Vagina (tissue), 2 donors: ENCODE measurements around the gene MAFG. TPM values are rescaled to one million over a fixed set of nuclear protein-coding genes. Genes with fewer than 3 reads are reported as not detected.
A peak's percentile ranks its signal among the peaks of the same experiment; 100 is the strongest.

Source experiments
- DNase-seq, 2 donors: peaks; one replicate each; pipeline ENCODE4 v3.0.0-alpha.2; 2017; ENCODE audit errors: extremely low spot score in 2 of 2
- H3K27ac ChIP-seq: fragments of 200-600 bp; sonication (generic); one replicate; pipeline ENCODE4 v1.5.1; 2019
- H3K27me3 ChIP-seq: fragments of 200-600 bp; sonication (generic); one replicate; pipeline ENCODE4 v1.5.1; 2019
- H3K36me3 ChIP-seq, 2 donors: fragments of 200-600 bp; sonication (generic); one replicate each; pipeline ENCODE4 v1.5.1; 2017 to 2019
- H3K4me1 ChIP-seq: fragments of 200-600 bp; sonication (generic); one replicate; pipeline ENCODE4 v1.5.1; 2019
- H3K4me3 ChIP-seq, 2 donors: fragments of 200-600 bp; sonication (generic); 1 replicate in 1 of 2; 2 replicates in 1 of 2; pipeline ENCODE4 v1.5.1; 2016 to 2019
- H3K9me3 ChIP-seq: fragments of 200-600 bp; sonication (generic); one replicate; pipeline ENCODE4 v1.5.1; 2019
- CTCF ChIP-seq, 3 experiments: fragments of 450-650 bp in 2 of 3; fragments of 200-600 bp in 1 of 3; sonication (generic) in 1 of 3; IDR thresholded peaks; one replicate each; pipeline ENCODE4 v1.5.1; 2017 to 2019; ENCODE audit warnings: antibody characterized with exemption in 3 of 3, mild to moderate bottlenecking in 2 of 3, moderate library complexity in 2 of 3
- POLR2A ChIP-seq, 2 donors: fragments of 450-650 bp; IDR thresholded peaks; one replicate each; pipeline ENCODE4 v1.6.1; 2017; ENCODE audit warnings: antibody characterized with exemption in 2 of 2, mild to moderate bottlenecking in 2 of 2, moderate library complexity in 2 of 2
- POLR2AphosphoS5 ChIP-seq, 2 donors: sonication (generic); formaldehyde crosslinking; IDR thresholded peaks; one replicate each; pipeline ENCODE4 v1.9.0; 2017; ENCODE audit warnings: antibody characterized with exemption in 2 of 2, mild to moderate bottlenecking in 2 of 2, low read depth in 1 of 2; ENCODE audit not compliant: insufficient read depth in 1 of 2
- intact Hi-C: fragments of 100-400 bp; cut with DNase I; formaldehyde crosslinking; loops from one replicate; pipeline ENCODE4 v1.15.1; 2023
- total RNA-seq: library from RNA; depleted of rRNA; stranded (reverse); fragments of >200 nt; gene quantifications from one replicate; pipeline ENCODE4 v1.2.3, GENCODE V29; 2016

Gene MAFG
- total RNA-seq, 1 donor from 2014 or later: 18.9 TPM

GRCh38 chr17:81968396-81968745, 40.8 kb upstream of the MAFG start:
- Histone ChIP-seq H3K4me3 (no peak overlapping the region), H3K27me3 (no peaks in the 10 kb centered on the region), H3K9me3 (no peaks in the 10 kb centered on the region), H3K4me1 (peaks cover 26% of the 10 kb centered on the region), H3K36me3 (no peaks in the 10 kb centered on the region), H3K27ac (peak overlapping the region; percentile 66)
- intact Hi-C loops: no loop called here
- TF ChIP-seq POLR2A (IDR thresholded peaks at IDR 0.05) (no peak), POLR2AphosphoS5 (IDR thresholded peaks at IDR 0.05; ENCODE audit: insufficient read depth in 1 of 2, low read depth in 1 of 2) (no peak), CTCF (IDR thresholded peaks at IDR 0.05) (no peak)
- no peak for DNase-seq

- Histone ChIP-seq H3K36me3 (no peaks in the 10 kb centered on the region), H3K4me3 (peak overlapping the region; percentile 1 to 31), H3K9me3 (no peaks in the 10 kb centered on the region), H3K27ac (peak overlapping the region; percentile 66), H3K4me1 (peaks cover 26% of the 10 kb centered on the region), H3K27me3 (no peaks in the 10 kb centered on the region)
- TF ChIP-seq POLR2AphosphoS5 (IDR thresholded peaks at IDR 0.05; ENCODE audit: insufficient read depth in 1 of 2, low read depth in 1 of 2) (peak in 1 of 2 donors; percentile 70), CTCF (IDR thresholded peaks at IDR 0.05) (no peak), POLR2A (IDR thresholded peaks at IDR 0.05) (no peak)
- intact Hi-C loops: no loop called here
- no peak for DNase-seq
Measured at GRCh38 chr17:81967533-81968395, 40.2 kb upstream of the MAFG start.

- H3K4me3 ChIP-seq: no peak overlapping the region
- no peak for DNase-seq
- no peaks in the 10 kb centered on the region for H3K9me3 ChIP-seq
- no peaks in the 10 kb centered on the region for H3K36me3 ChIP-seq
- H3K4me1 ChIP-seq: peaks cover 26% of the 10 kb centered on the region
- H3K27ac ChIP-seq: peak overlapping the region; percentile 66
- intact Hi-C loops: no loop called here
- TF ChIP-seq POLR2AphosphoS5 (IDR thresholded peaks at IDR 0.05; ENCODE audit: insufficient read depth in 1 of 2, low read depth in 1 of 2) (no peak), CTCF (IDR thresholded peaks at IDR 0.05) (no peak), POLR2A (IDR thresholded peaks at IDR 0.05) (no peak)
- H3K27me3 ChIP-seq: no peaks in the 10 kb centered on the region
Measured at GRCh38 chr17:81967244-81967532, 39.7 kb upstream of the MAFG start.

GRCh38 chr17:81966343-81967243, 39.1 kb upstream of the MAFG start:
- peaks cover 26% of the 10 kb centered on the region for H3K4me1 ChIP-seq
- H3K36me3 ChIP-seq: no peaks in the 10 kb centered on the region
- no peak overlapping the region for H3K4me3 ChIP-seq
- H3K9me3 ChIP-seq: no peaks in the 10 kb centered on the region
- peaks cover 4% of the 10 kb centered on the region for H3K27me3 ChIP-seq
- intact Hi-C loops: no loop called here
- no peak for DNase-seq
- peak overlapping the region; percentile 66 for H3K27ac ChIP-seq
- TF ChIP-seq CTCF (IDR thresholded peaks at IDR 0.05) (no peak), POLR2A (IDR thresholded peaks at IDR 0.05) (no peak), POLR2AphosphoS5 (IDR thresholded peaks at IDR 0.05; ENCODE audit: insufficient read depth in 1 of 2, low read depth in 1 of 2) (peak in 1 of 2 donors; percentile 22)
